Common myeloid progenitor, CD34-positive (primary cell): Measurements from ENCODE around the gene AKNAD1.

ENCODE experiments used
- CTCF ChIA-PET: fragments of 350-600 bp; sonication (Branson Sonifier 250); formaldehyde crosslinking; loops from one replicate; lab custom pipeline; 2021; ENCODE audit warnings: antibody characterized with exemption; lab: Charles Lee
- POLR2A ChIA-PET: fragments of 350-600 bp; sonication (Branson Sonifier 250); formaldehyde crosslinking; loops from one replicate; lab custom pipeline; 2021; ENCODE audit warnings: antibody characterized with exemption; lab: Charles Lee
- DNase-seq, 3 donors: peaks; one replicate each; pipeline versions ENCODE4 v3.0.0 to v3.0.0-alpha.2; 2013
- H3K27ac ChIP-seq, 2 experiments: 1 replicate in 1 of 2; 2 replicates in 1 of 2; pipeline ENCODE4 v1.7.0; 2013; ENCODE audit warnings: inconsistent platforms in 2 of 2, low read length in 2 of 2, mild to moderate bottlenecking in 2 of 2, low read depth in 1 of 2, moderate library complexity in 1 of 2; ENCODE audit not compliant: severe bottlenecking in 2 of 2, insufficient read depth in 1 of 2, poor library complexity in 1 of 2
- H3K27me3 ChIP-seq, 5 experiments: replicated peaks in 2 of 5; 1 replicate in 3 of 5; 2 replicates in 2 of 5; pipeline versions ENCODE4 v1.6.1 to v1.7.0; 2013; ENCODE audit warnings: low read length in 4 of 5, mild to moderate bottlenecking in 2 of 5, moderate library complexity in 2 of 5, inconsistent platforms in 1 of 5; ENCODE audit not compliant: insufficient read depth in 5 of 5, control insufficient read depth in 4 of 5
- H3K36me3 ChIP-seq, 4 experiments: 1 replicate in 2 of 4; 2 replicates in 2 of 4; pipeline versions ENCODE4 v1.6.1 to v1.7.0; 2013; ENCODE audit warnings: low read length in 3 of 4, control low read depth in 1 of 4, mild to moderate bottlenecking in 1 of 4; ENCODE audit not compliant: control insufficient read depth in 4 of 4, insufficient read depth in 4 of 4
- H3K4me1 ChIP-seq, 4 experiments: 1 replicate in 3 of 4; 2 replicates in 1 of 4; pipeline versions ENCODE4 v1.6.1 to v1.7.1; 2013; ENCODE audit warnings: low read length in 3 of 4, mild to moderate bottlenecking in 3 of 4, control low read depth in 1 of 4, inconsistent platforms in 1 of 4, moderate library complexity in 1 of 4; ENCODE audit not compliant: control insufficient read depth in 4 of 4, insufficient read depth in 4 of 4; ENCODE audit errors: control extremely low read depth in 1 of 4
- H3K4me3 ChIP-seq, 7 experiments: 1 replicate in 4 of 7; 2 replicates in 3 of 7; pipeline versions ENCODE4 v1.5.1 to v1.7.0; 2013; ENCODE audit warnings: mild to moderate bottlenecking in 7 of 7, low read length in 6 of 7, moderate library complexity in 6 of 7, inconsistent platforms in 2 of 7, low read depth in 2 of 7, control low read depth in 1 of 7; ENCODE audit not compliant: insufficient read depth in 4 of 7, control insufficient read depth in 1 of 7; ENCODE audit errors: extremely low read depth in 1 of 7
- H3K9me3 ChIP-seq, 5 experiments: 1 replicate in 4 of 5; 2 replicates in 1 of 5; pipeline versions ENCODE4 v1.6.1 to v1.7.1; 2013; ENCODE audit warnings: low read length in 4 of 5, mild to moderate bottlenecking in 2 of 5, inconsistent platforms in 1 of 5, low read depth in 1 of 5, moderate library complexity in 1 of 5; ENCODE audit not compliant: control insufficient read depth in 4 of 5, insufficient read depth in 2 of 5; ENCODE audit errors: control extremely low read depth in 1 of 5
- WGBS: methylation state at CpG from one replicate; pipeline ENCODE4 v1.1.5; 2013; ENCODE audit not compliant: insufficient coverage; 5-methylcytosine and 5-hydroxymethylcytosine counted together

Gene AKNAD1

GRCh38 chr1:108824051-108824450, 32.8 kb downstream of the AKNAD1 start:
- H3K9me3 ChIP-seq, result no peaks in the 10 kb centered on the region

GRCh38 chr1:108823632-108824031, 33.3 kb downstream of the AKNAD1 start:
- Histone ChIP-seq H3K36me3 (no peaks in the 10 kb centered on the region), H3K27ac (no peak overlapping the region), H3K9me3 (no peaks in the 10 kb centered on the region), H3K4me1 (peaks cover 0 to 9% (median 3%) of the 10 kb centered on the region in 4 experiments), H3K4me3 (no peak overlapping the region), H3K27me3 (no peaks in the 10 kb centered on the region)
- ChIA-PET POLR2A (interaction anchor here (0.5 kb wide), 1 partner anchor 165 kb away, joined by 4 read pairs; no protein-coding TSS in a partner anchor), CTCF (interaction anchor here (11.1 to 20.6 kb wide), 3 partner anchors 27 to 77 kb away, joined by 102 to 430 read pairs (median 244); partner anchors contain the start of gene AKNAD1)
- WGBS, result 81% methylated on average over 3 of the region's 3 CpGs
- DNase-seq, result no peak

More at GRCh38 chr1:108824051-108824450, 32.8 kb downstream of the AKNAD1 start:
- ChIA-PET POLR2A (interaction anchor here (0.5 kb wide), 1 partner anchor 164 kb away, joined by 4 read pairs; no protein-coding TSS in a partner anchor), CTCF (interaction anchor here (11.1 to 20.6 kb wide), 3 partner anchors 26 to 76 kb away, joined by 102 to 430 read pairs (median 244); partner anchors contain the start of gene AKNAD1)
- no peaks in the 10 kb centered on the region for H3K27me3 ChIP-seq
- H3K4me3 ChIP-seq, result no peak overlapping the region
- H3K27ac ChIP-seq, result no peak overlapping the region
- DNase-seq, result no peak
- no peaks in the 10 kb centered on the region for H3K36me3 ChIP-seq
- peaks cover 0 to 9% (median 3%) of the 10 kb centered on the region in 4 experiments for H3K4me1 ChIP-seq
- 93% methylated on average over 3 of the region's 3 CpGs for WGBS

- POLR2A ChIA-PET, result interaction anchor here (0.6 kb wide), 1 partner anchor 155 kb away, joined by 4 read pairs; no protein-coding TSS in a partner anchor
- 74% methylated on average over 5 of the region's 5 CpGs for WGBS
- no peak for DNase-seq
Observed at GRCh38 chr1:108819878-108820277, 37.0 kb downstream of the AKNAD1 start.

GRCh38 chr1:108817811-108818210, 39.1 kb downstream of the AKNAD1 start:
- H3K36me3 ChIP-seq, result no peaks in the 10 kb centered on the region
- H3K4me1 ChIP-seq, result peaks cover 0 to 7% (median 4%) of the 10 kb centered on the region in 4 experiments
- no peak overlapping the region for H3K27ac ChIP-seq
- H3K9me3 ChIP-seq, result no peaks in the 10 kb centered on the region
- ChIA-PET CTCF (interaction anchor here (0.9 to 20.6 kb wide), 3 partner anchors 11 to 295 kb away, joined by 3 to 430 read pairs (median 14); a partner anchor contains a TSS), POLR2A (no interaction called here)
- no peak overlapping the region for H3K4me3 ChIP-seq
- peak; percentile 8 to 24 (median 24) for DNase-seq
- H3K27me3 ChIP-seq, result no peaks in the 10 kb centered on the region

More at GRCh38 chr1:108819878-108820277, 37.0 kb downstream of the AKNAD1 start:
- Histone ChIP-seq H3K27ac (no peak overlapping the region), H3K36me3 (no peaks in the 10 kb centered on the region), H3K9me3 (no peaks in the 10 kb centered on the region), H3K4me3 (no peak overlapping the region), H3K27me3 (no peaks in the 10 kb centered on the region), H3K4me1 (peaks cover 0 to 5% (median 2%) of the 10 kb centered on the region in 4 experiments)
- CTCF ChIA-PET, result interaction anchor here (1.0 to 20.6 kb wide), 5 partner anchors 26 to 80 kb away, joined by 3 to 430 read pairs (median 3); no protein-coding TSS in a partner anchor

GRCh38 chr1:108817016-108817415, 39.9 kb downstream of the AKNAD1 start:
- CTCF ChIA-PET, result interaction anchor here (0.9 to 20.6 kb wide), 4 partner anchors 12 to 83 kb away, joined by 3 to 430 read pairs (median 8); partner anchors contain the start of gene AKNAD1
- 90% methylated on average over 2 of the region's 8 CpGs for WGBS
- POLR2A ChIA-PET, result no interaction called here
- Histone ChIP-seq H3K27me3 (no peaks in the 10 kb centered on the region), H3K4me1 (peaks cover 0 to 7% (median 4%) of the 10 kb centered on the region in 4 experiments), H3K27ac (no peak overlapping the region), H3K4me3 (no peak overlapping the region), H3K9me3 (no peaks in the 10 kb centered on the region), H3K36me3 (no peaks in the 10 kb centered on the region)
- DNase-seq, result no peak

GRCh38 chr1:108816049-108816893, 40.6 kb downstream of the AKNAD1 start:
- Histone ChIP-seq H3K9me3 (no peaks in the 10 kb centered on the region), H3K27ac (no peak overlapping the region), H3K4me3 (peak overlapping the region in 1 of 7 experiments; percentile 7), H3K27me3 (no peaks in the 10 kb centered on the region), H3K4me1 (peaks cover 0 to 7% (median 4%) of the 10 kb centered on the region in 4 experiments), H3K36me3 (peaks cover 0 to 5% (median 4%) of the 10 kb centered on the region in 4 experiments)
- ChIA-PET POLR2A (no interaction called here), CTCF (interaction anchor here (0.9 to 20.6 kb wide), 4 partner anchors 12 to 84 kb away, joined by 3 to 430 read pairs (median 8); partner anchors contain the start of gene AKNAD1)
- 67% methylated on average over 10 of the region's 12 CpGs for WGBS
- DNase-seq, result peak in 1 of 3 donors; percentile 19
